GM12878 (cell line): Measurements from ENCODE around the gene FOXP4. TPM values are rescaled to one million over a fixed set of nuclear protein-coding genes. Genes with fewer than 3 reads are reported as not detected.

ENCODE experiments used
- BHLHE40 ChIP-seq, 2 experiments: fragments of 450-650 bp in 1 of 2; IDR thresholded peaks; 2 replicates each; pipeline ENCODE4 v1.6.1; 2011 to 2017; ENCODE audit warnings: low read depth in 2 of 2, borderline replicate concordance in 1 of 2, improper control_type of control experiment in 1 of 2, low read length in 1 of 2, mild to moderate bottlenecking in 1 of 2
- BMI1 ChIP-seq: fragments of 450-650 bp; IDR thresholded peaks from 2 replicates; pipeline ENCODE4 v1.6.1; 2016; ENCODE audit warnings: mild to moderate bottlenecking, moderate library complexity, borderline replicate concordance
- CEBPZ ChIP-seq: fragments of 150-350 bp; IDR thresholded peaks from 2 replicates; pipeline ENCODE4 v1.6.1; 2016; ENCODE audit warnings: low read depth, low read length
- CHD1 ChIP-seq: IDR thresholded peaks from 2 replicates; pipeline ENCODE4 v1.6.1; 2012; ENCODE audit warnings: low read depth, low read length, improper control_type of control experiment
- CHD2 ChIP-seq: IDR thresholded peaks from 2 replicates; pipeline ENCODE4 v1.6.1; 2011; ENCODE audit warnings: low read depth, low read length, improper control_type of control experiment, borderline replicate concordance
- FOXK2 ChIP-seq: fragments of 450-650 bp; IDR thresholded peaks from 2 replicates; pipeline ENCODE4 v1.6.1; 2017; ENCODE audit warnings: mild to moderate bottlenecking, moderate library complexity
- IRF5 ChIP-seq: fragments of 450-650 bp; IDR thresholded peaks from 2 replicates; pipeline ENCODE4 v1.6.1; 2017; ENCODE audit warnings: borderline replicate concordance
- NFYB ChIP-seq: IDR thresholded peaks from 2 replicates; pipeline ENCODE4 v1.6.1; 2011; ENCODE audit warnings: low read depth, mild to moderate bottlenecking, low read length, improper control_type of control experiment, moderate library complexity; ENCODE audit not compliant: insufficient read depth
- NKRF ChIP-seq: fragments of 450-650 bp; conservative IDR thresholded peaks from 2 replicates; pipeline ENCODE4 v1.6.1; 2017; ENCODE audit warnings: mild to moderate bottlenecking, moderate library complexity
- POLR2A ChIP-seq: IDR thresholded peaks from 2 replicates; pipeline ENCODE4 v1.6.1; 2011; ENCODE audit warnings: low read depth, mild to moderate bottlenecking, low read length
- POLR2AphosphoS2 ChIP-seq: IDR thresholded peaks from 2 replicates; pipeline ENCODE4 v1.6.1; 2011; ENCODE audit warnings: low read depth, mild to moderate bottlenecking, low read length, improper control_type of control experiment, moderate library complexity
- RAD21 ChIP-seq: IDR thresholded peaks from 2 replicates; pipeline ENCODE4 v1.6.1; 2011; ENCODE audit warnings: mild to moderate bottlenecking, low read depth, low read length, moderate library complexity; ENCODE audit not compliant: insufficient read depth
- SMARCA5 ChIP-seq: fragments of 450-650 bp; IDR thresholded peaks from 2 replicates; pipeline ENCODE4 v1.6.1; 2017; ENCODE audit warnings: mild to moderate bottlenecking
- SP1 ChIP-seq: IDR thresholded peaks from one replicate; pipeline ENCODE4 v1.6.1; 2011; ENCODE audit warnings: low read depth, low read length
- SREBF1 ChIP-seq: IDR thresholded peaks from 2 replicates; pipeline ENCODE4 v1.6.1; 2012; ENCODE audit warnings: mild to moderate bottlenecking, low read length
- TARDBP ChIP-seq: IDR thresholded peaks from 2 replicates; pipeline ENCODE4 v1.6.1; 2016; ENCODE audit warnings: borderline replicate concordance
- TCF12 ChIP-seq: IDR thresholded peaks from 2 replicates; pipeline ENCODE4 v1.6.1; 2011; ENCODE audit warnings: low read depth, mild to moderate bottlenecking, low read length
- ZNF24 ChIP-seq: fragments of 450-650 bp; IDR thresholded peaks from 2 replicates; pipeline ENCODE4 v1.6.1; 2017; ENCODE audit warnings: antibody characterized with exemption, mild to moderate bottlenecking
- ZNF687 ChIP-seq: fragments of 450-650 bp; IDR thresholded peaks from 2 replicates; pipeline ENCODE4 v1.6.1; 2017; ENCODE audit warnings: mild to moderate bottlenecking, moderate library complexity
- polyA plus RNA-seq, 11 experiments: library from polyadenylated mRNA; depleted of rRNA in 4 of 11; unstranded in 6 of 11; stranded (reverse) in 5 of 11; fragments of >200 nt; fragmentation: Nextera tagmentation in 4 of 11; fragmentation: Illumina TruSeq in 1 of 11; extraction: Ambion mirVana in 4 of 11; extraction: Trizol in 1 of 11; gene quantifications; 1 replicate in 1 of 11; 2 replicates in 10 of 11; pipeline versions ENCODE4 v1.2.1 to v1.2.3, GENCODE V29; 2011 to 2016; ENCODE audit warnings: inconsistent platforms in 2 of 11, missing spikeins in 2 of 11, low read depth in 1 of 11
- total RNA-seq, 4 experiments: library from RNA; depleted of rRNA in 3 of 4; stranded (reverse); fragments of >200 nt in 3 of 4; fragmentation: Illumina TruSeq in 1 of 4; extraction: Trizol in 1 of 4; gene quantifications; 2 replicates each; pipeline versions ENCODE4 v1.2.1 to v1.2.3, GENCODE V29; 2013 to 2021

The FOXP4 gene
- total and polyA plus RNA-seq, 10 of the 15 experiments (the other 5 are each of a cell fraction or from before 2014, with no cell fraction given): 0.31 to 46.1 (median 2.3) TPM

GRCh38 chr6:41531591-41532582, 14.3 kb upstream of the FOXP4 start (continued):
- TF ChIP-seq IRF5: no peak
- peak; percentile 94 for TF ChIP-seq TCF12
- TF ChIP-seq CHD1: no peak
- TF ChIP-seq BMI1: peak; percentile 71
- peak; percentile 73 for TF ChIP-seq SP1
- TF ChIP-seq TARDBP: peak; percentile 29; the same call in 1 of the 2 replicates
- TF ChIP-seq CEBPZ: no peak
- no peak for TF ChIP-seq NFYB
- peak; percentile 74 to 82 for TF ChIP-seq BHLHE40 (IDR thresholded peaks at IDR 0.05; ENCODE audit: borderline replicate concordance in 1 of 2, low read depth in 2 of 2, low read length in 1 of 2)
- peak; percentile 70; the same call in 1 of the 2 replicates for TF ChIP-seq SMARCA5
- TF ChIP-seq FOXK2: peak; percentile 93
- peak; percentile 85 for TF ChIP-seq NKRF
- peak; percentile 71 for TF ChIP-seq CHD2
- no peak for TF ChIP-seq POLR2AphosphoS2
- peak; percentile 83 for TF ChIP-seq POLR2A
- peak; percentile 80 for TF ChIP-seq ZNF687
- peak; percentile 70 for TF ChIP-seq SREBF1
- peak; percentile 28 for TF ChIP-seq RAD21
- TF ChIP-seq ZNF24: 0 out of 2 replicates have a peak, but pooled peaks have one; percentile 21
